ENCODE data around the gene CDKAL1. TPM values are rescaled to one million over a fixed set of nuclear protein-coding genes. Genes with fewer than 3 reads are reported as not detected.

CDKAL1 gene
- total and polyA plus RNA-seq, 2 experiments from 2014 or later: 14.4 to 19.5 TPM

DNA sequence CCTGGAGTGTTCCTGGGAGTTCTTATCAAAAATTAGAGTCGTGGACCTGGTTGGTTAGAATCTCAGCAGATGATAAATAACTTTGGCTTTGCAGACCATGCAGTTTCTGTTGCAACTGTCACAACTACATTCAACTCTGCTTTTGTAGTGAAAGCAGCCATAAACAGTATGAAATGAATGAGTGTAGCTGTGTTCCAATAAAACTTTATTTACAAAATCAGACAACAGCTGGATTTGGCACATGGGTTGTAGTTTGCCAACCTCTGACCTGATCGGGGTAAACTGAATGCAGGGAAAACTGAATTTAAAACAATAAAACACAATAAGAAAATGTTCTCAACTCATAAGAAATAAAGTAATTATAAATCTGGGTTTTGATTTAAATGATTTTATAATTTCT is 513.8 kb downstream of the CDKAL1 start:
- H4K20me1 ChIP-seq (ENCODE audit: insufficient read depth, poor library complexity, severe bottlenecking): no peaks in the 10 kb centered on the region
- no peak for DNase-seq (ENCODE audit: low spot score)
- peaks cover 10% of the 10 kb centered on the region for H3K4me1 ChIP-seq (ENCODE audit: insufficient read depth)
- 88% methylated on average over 2 of the region's 2 CpGs for WGBS (ENCODE audit: low lambda C conversion rate, missing lambda C conversion rate)
- no peaks in the 10 kb centered on the region for H3K9me3 ChIP-seq (ENCODE audit: low read depth)
- TF ChIP-seq, protein P1, sequence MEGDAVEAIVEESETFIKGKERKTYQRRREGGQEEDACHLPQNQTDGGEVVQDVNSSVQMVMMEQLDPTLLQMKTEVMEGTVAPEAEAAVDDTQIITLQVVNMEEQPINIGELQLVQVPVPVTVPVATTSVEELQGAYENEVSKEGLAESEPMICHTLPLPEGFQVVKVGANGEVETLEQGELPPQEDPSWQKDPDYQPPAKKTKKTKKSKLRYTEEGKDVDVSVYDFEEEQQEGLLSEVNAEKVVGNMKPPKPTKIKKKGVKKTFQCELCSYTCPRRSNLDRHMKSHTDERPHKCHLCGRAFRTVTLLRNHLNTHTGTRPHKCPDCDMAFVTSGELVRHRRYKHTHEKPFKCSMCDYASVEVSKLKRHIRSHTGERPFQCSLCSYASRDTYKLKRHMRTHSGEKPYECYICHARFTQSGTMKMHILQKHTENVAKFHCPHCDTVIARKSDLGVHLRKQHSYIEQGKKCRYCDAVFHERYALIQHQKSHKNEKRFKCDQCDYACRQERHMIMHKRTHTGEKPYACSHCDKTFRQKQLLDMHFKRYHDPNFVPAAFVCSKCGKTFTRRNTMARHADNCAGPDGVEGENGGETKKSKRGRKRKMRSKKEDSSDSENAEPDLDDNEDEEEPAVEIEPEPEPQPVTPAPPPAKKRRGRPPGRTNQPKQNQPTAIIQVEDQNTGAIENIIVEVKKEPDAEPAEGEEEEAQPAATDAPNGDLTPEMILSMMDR (IDR thresholded peaks at IDR 0.05; ENCODE audit: poor library complexity): no peak
- no peak for TF ChIP-seq EZH2 (IDR thresholded peaks at IDR 0.05; ENCODE audit: borderline replicate concordance)
- no peak for TF ChIP-seq EZH2phosphoT487 (IDR thresholded peaks at IDR 0.05; ENCODE audit: low read depth, severe bottlenecking, unreplicated experiment)
- no peak overlapping the region for H3K4me2 ChIP-seq
- H3K27me3 ChIP-seq: no peaks in the 10 kb centered on the region
- no peaks in the 10 kb centered on the region for H3K36me3 ChIP-seq (replicated peaks; ENCODE audit: insufficient read depth, low read depth)
- no peaks in the 10 kb centered on the region for H3K9me2 ChIP-seq (replicated peaks; ENCODE audit: insufficient read depth)
- H2AFZ ChIP-seq: no peak overlapping the region
- no peaks in the 10 kb centered on the region for H3K79me2 ChIP-seq
- no peak overlapping the region for H3K4me3 ChIP-seq
- H3K27ac ChIP-seq: no peak overlapping the region

DNA sequence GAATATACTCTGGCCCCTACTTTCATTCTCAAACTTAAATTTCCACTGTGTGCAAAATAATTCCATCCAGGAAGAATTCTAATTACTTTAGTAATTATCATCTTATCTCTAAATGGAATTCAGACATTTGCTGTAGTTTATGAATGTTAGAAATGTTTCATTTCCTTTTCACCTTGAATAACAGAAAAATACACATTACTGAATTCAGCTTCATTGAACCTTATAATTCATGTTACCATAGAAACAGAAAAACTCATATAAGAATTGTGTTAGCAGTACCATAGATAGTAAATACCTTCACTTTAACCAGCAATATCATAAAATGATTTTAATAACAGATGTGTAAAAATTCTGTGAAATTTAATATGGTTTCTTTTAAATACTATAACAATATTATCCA is 514.9 kb downstream of the CDKAL1 start:
- Histone ChIP-seq H3K4me2 (no peak overlapping the region), H3K79me2 (no peaks in the 10 kb centered on the region), H3K4me3 (no peak overlapping the region), H4K20me1 (ENCODE audit: insufficient read depth, poor library complexity, severe bottlenecking) (no peaks in the 10 kb centered on the region), H3K9me2 (replicated peaks; ENCODE audit: insufficient read depth) (no peaks in the 10 kb centered on the region), H3K9me3 (ENCODE audit: low read depth) (no peaks in the 10 kb centered on the region), H2AFZ (no peak overlapping the region), H3K27ac (no peak overlapping the region), H3K36me3 (replicated peaks; ENCODE audit: insufficient read depth, low read depth) (no peaks in the 10 kb centered on the region), H3K4me1 (ENCODE audit: insufficient read depth) (peaks cover 10% of the 10 kb centered on the region), H3K27me3 (no peaks in the 10 kb centered on the region)
- DNase-seq (ENCODE audit: low spot score): no peak
- TF ChIP-seq EZH2 (IDR thresholded peaks at IDR 0.05; ENCODE audit: borderline replicate concordance) (no peak), EZH2phosphoT487 (IDR thresholded peaks at IDR 0.05; ENCODE audit: low read depth, severe bottlenecking, unreplicated experiment) (no peak)
- TF ChIP-seq, protein P1 (IDR thresholded peaks at IDR 0.05; ENCODE audit: poor library complexity): no peak

- Histone ChIP-seq H3K9me3 (ENCODE audit: low read depth) (no peaks in the 10 kb centered on the region), H3K36me3 (replicated peaks; ENCODE audit: insufficient read depth, low read depth) (no peaks in the 10 kb centered on the region), H3K79me2 (no peaks in the 10 kb centered on the region), H3K4me2 (no peak overlapping the region), H4K20me1 (ENCODE audit: insufficient read depth, poor library complexity, severe bottlenecking) (no peaks in the 10 kb centered on the region), H3K27ac (no peak overlapping the region), H2AFZ (no peak overlapping the region), H3K4me1 (ENCODE audit: insufficient read depth) (peaks cover 10% of the 10 kb centered on the region), H3K4me3 (no peak overlapping the region), H3K9me2 (replicated peaks; ENCODE audit: insufficient read depth) (no peaks in the 10 kb centered on the region), H3K27me3 (no peaks in the 10 kb centered on the region)
- no peak for TF ChIP-seq EZH2 (IDR thresholded peaks at IDR 0.05; ENCODE audit: borderline replicate concordance)
- no peak for TF ChIP-seq EZH2phosphoT487 (IDR thresholded peaks at IDR 0.05; ENCODE audit: low read depth, severe bottlenecking, unreplicated experiment)
- TF ChIP-seq, protein P1 (IDR thresholded peaks at IDR 0.05; ENCODE audit: poor library complexity): no peak
- DNase-seq (ENCODE audit: low spot score): no peak
Measured at GRCh38 chr6:21049572-21049971, 515.3 kb downstream of the CDKAL1 start.

- Histone ChIP-seq H3K27me3 (no peaks in the 10 kb centered on the region), H3K79me2 (no peaks in the 10 kb centered on the region), H3K4me1 (ENCODE audit: insufficient read depth) (no peaks in the 10 kb centered on the region), H3K4me2 (no peak overlapping the region), H3K9me3 (ENCODE audit: low read depth) (no peaks in the 10 kb centered on the region), H3K27ac (no peak overlapping the region), H3K4me3 (no peak overlapping the region), H2AFZ (no peak overlapping the region), H3K36me3 (replicated peaks; ENCODE audit: insufficient read depth, low read depth) (no peaks in the 10 kb centered on the region), H4K20me1 (ENCODE audit: insufficient read depth, poor library complexity, severe bottlenecking) (no peaks in the 10 kb centered on the region), H3K9me2 (replicated peaks; ENCODE audit: insufficient read depth) (no peaks in the 10 kb centered on the region)
- WGBS (ENCODE audit: low lambda C conversion rate, missing lambda C conversion rate): 87% methylated on average over 2 of the region's 2 CpGs
- TF ChIP-seq, protein P1 (IDR thresholded peaks at IDR 0.05; ENCODE audit: poor library complexity): no peak
- TF ChIP-seq EZH2phosphoT487 (IDR thresholded peaks at IDR 0.05; ENCODE audit: low read depth, severe bottlenecking, unreplicated experiment) (no peak), EZH2 (IDR thresholded peaks at IDR 0.05; ENCODE audit: borderline replicate concordance) (no peak)
- DNase-seq (ENCODE audit: low spot score): no peak
Measured at GRCh38 chr6:21050935-21051334, 516.7 kb downstream of the CDKAL1 start.

Measured in hepatocyte (in vitro differentiated cells).